Measurements from ENCODE around the gene MAPK1.
"Not testable (repeated sequence)": the region's sequence is repeated elsewhere in the genome, so short reads cannot be mapped to it uniquely, and the experiment has no call there.

MAPK1 gene

DNA sequence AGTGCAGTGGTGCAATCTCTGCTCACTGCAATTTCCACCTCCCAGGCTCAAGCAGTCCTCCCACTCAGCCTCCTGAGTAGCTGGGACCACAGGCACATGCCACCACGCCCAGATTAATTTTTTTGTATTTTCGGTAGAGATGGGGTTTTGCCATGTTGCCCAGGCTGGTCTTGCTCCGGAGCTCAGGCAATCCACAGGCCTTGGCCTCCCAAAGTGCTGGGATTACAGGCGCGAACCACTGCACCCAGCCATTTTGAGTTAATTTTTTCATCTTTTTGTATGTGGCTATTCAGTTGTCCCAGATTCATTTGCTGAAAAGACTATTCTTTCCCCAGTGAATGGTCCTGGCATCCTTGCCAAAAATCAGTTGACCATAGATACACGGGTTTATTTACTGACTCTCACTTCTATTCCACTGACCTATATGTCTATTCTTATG lies 63.6 kb downstream of the MAPK1 start:
- H3K9me3 ChIP-seq = no peaks in the 10 kb centered on the region
- TF ChIP-seq CTCF (IDR thresholded peaks at IDR 0.05; ENCODE audit: low read depth, low read length) = no peak
- DNase-seq = no peak
- H3K4me1 ChIP-seq = peaks cover 15% of the 10 kb centered on the region
- no peaks in the 10 kb centered on the region for H3K27me3 ChIP-seq
- peaks cover 61% of the 10 kb centered on the region for H3K36me3 ChIP-seq
- H3K4me3 ChIP-seq (ENCODE audit: low read depth, low read length) = no peak overlapping the region

- no peaks in the 10 kb centered on the region for H3K27me3 ChIP-seq
- H3K4me3 ChIP-seq (ENCODE audit: low read depth, low read length) = no peak overlapping the region
- DNase-seq = no peak
- no peak for TF ChIP-seq CTCF (IDR thresholded peaks at IDR 0.05; ENCODE audit: low read depth, low read length)
- H3K9me3 ChIP-seq = no peaks in the 10 kb centered on the region
- H3K4me1 ChIP-seq = peaks cover 3% of the 10 kb centered on the region; the same call in 1 of the 2 replicates
- peaks cover 69% of the 10 kb centered on the region for H3K36me3 ChIP-seq
Measured at GRCh38 chr22:21802673-21803072, 64.8 kb downstream of the MAPK1 start.

DNA sequence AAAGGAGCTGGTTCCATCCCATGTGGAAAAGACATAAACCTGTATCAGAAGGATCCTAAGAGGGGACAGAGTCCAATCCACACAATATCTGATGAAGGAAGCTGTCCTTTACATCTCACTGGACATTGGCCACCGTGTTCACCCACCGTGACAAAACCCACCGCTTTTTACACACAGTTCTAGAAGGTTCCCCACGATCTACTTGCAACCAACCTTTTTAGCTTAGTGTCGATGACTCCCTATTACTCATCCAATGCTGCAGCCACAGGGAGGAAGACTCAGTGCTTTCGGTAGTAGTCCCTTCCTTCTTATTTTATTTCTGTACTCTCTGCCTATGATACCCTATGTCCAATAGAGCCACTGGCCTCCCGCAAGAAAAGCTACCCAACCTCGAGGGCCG lies 65.4 kb downstream of the MAPK1 start:
- no peak for TF ChIP-seq CTCF (IDR thresholded peaks at IDR 0.05; ENCODE audit: low read depth, low read length)
- no peaks in the 10 kb centered on the region for H3K27me3 ChIP-seq
- H3K9me3 ChIP-seq = no peaks in the 10 kb centered on the region
- H3K4me3 ChIP-seq (ENCODE audit: low read depth, low read length) = no peak overlapping the region
- H3K36me3 ChIP-seq = peaks cover 67% of the 10 kb centered on the region
- DNase-seq = no peak
- H3K4me1 ChIP-seq = no peaks in the 10 kb centered on the region

DNA sequence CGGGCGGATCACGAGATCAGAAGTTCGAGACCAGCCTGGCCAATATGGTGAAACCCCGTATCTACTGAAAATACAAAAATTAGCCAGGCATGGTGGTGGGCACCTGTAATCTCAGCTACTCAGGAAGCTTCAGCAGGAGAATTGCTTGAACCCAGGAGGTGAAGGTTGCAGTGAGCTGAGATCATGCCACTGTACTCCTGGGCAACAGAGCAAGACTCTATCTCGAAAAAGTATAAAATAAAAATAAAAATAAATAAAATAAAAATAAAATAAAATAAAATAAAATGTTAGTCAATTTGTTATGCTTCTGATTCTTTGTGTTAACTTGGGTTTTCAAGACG lies 66.2 kb downstream of the MAPK1 start:
- H3K4me3 ChIP-seq (ENCODE audit: low read depth, low read length); H3K27me3 ChIP-seq; H3K9me3 ChIP-seq; H3K4me1 ChIP-seq; DNase-seq: not testable (repeated sequence)
- peaks cover 66% of the 10 kb centered on the region for H3K36me3 ChIP-seq

- DNase-seq = no peak
- peaks cover 61% of the 10 kb centered on the region for H3K36me3 ChIP-seq
- no peaks in the 10 kb centered on the region for H3K4me1 ChIP-seq
- no peak overlapping the region for H3K4me3 ChIP-seq (ENCODE audit: low read depth, low read length)
- no peaks in the 10 kb centered on the region for H3K9me3 ChIP-seq
- H3K27me3 ChIP-seq = no peaks in the 10 kb centered on the region
- no peak for TF ChIP-seq CTCF (IDR thresholded peaks at IDR 0.05; ENCODE audit: low read depth, low read length)
Measured at GRCh38 chr22:21800552-21801303, 66.7 kb downstream of the MAPK1 start.

DNA sequence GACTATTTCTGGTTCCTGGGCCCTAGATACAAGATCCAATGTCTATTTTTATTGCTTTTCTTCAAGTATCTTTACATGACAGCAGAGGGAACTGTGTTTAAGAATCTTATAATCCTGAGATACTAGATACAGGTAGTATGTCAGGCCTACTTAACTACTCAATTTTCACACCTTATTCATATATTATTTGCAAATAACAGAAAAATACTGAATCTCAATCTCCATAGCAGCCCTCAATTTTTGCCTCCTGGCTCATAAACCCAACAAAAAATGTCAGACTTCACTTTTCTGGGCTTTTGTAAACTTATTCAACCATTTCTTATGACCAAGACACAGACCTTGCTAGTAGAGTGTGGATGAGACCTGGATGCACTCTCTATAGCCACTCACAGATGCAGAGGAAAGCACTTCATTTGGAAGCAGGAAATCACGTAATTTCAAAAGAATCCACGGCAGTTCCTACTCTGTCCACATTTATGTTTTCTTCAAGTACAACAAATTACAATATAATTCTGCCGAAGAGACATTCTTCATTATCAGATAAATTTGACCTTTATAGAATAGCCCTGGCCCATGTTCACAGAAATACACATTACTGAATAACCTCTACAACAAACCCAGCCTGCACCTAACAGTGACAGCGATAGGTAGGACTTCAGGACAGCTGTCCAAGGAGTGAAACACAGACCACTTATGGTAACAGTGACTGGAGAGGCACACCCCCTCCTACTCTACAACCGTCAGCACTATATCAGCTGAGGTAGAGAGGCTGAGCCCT lies 69.8 kb downstream of the MAPK1 start:
- H3K36me3 ChIP-seq = peaks cover 44% of the 10 kb centered on the region

More for the DNA sequence above, 69.8 kb downstream of the MAPK1 start:
- Histone ChIP-seq H3K9me3 (no peaks in the 10 kb centered on the region), H3K4me1 (no peaks in the 10 kb centered on the region), H3K27me3 (no peaks in the 10 kb centered on the region), H3K4me3 (ENCODE audit: low read depth, low read length) (no peak overlapping the region)
- TF ChIP-seq CTCF (IDR thresholded peaks at IDR 0.05; ENCODE audit: low read depth, low read length) = no peak
- no peak for DNase-seq
